ENCODE measurements around the gene CHDH. TPM values are rescaled to one million over a fixed set of nuclear protein-coding genes. Genes with fewer than 3 reads are reported as not detected.

The CHDH gene
- total and polyA plus RNA-seq, 2 experiments from 2014 or later = 31.1 to 62.6 TPM

GRCh38 chr3:53765753-53766152 is 80.5 kb downstream of the CHDH start:
- TF ChIP-seq EZH2 (IDR thresholded peaks at IDR 0.05; ENCODE audit: borderline replicate concordance) (no peak), CTCF (IDR thresholded peaks at IDR 0.05; ENCODE audit: poor library complexity) (no peak), EZH2phosphoT487 (IDR thresholded peaks at IDR 0.05; ENCODE audit: low read depth, severe bottlenecking, unreplicated experiment) (no peak)
- H3K4me2 ChIP-seq = no peak overlapping the region

GRCh38 chr3:53764026-53764775 is 82.0 kb downstream of the CHDH start:
- H3K79me2 ChIP-seq = no peaks in the 10 kb centered on the region
- no peaks in the 10 kb centered on the region for H3K27me3 ChIP-seq
- no peak overlapping the region for H3K27ac ChIP-seq
- no peak overlapping the region for H3K4me2 ChIP-seq
- H2AFZ ChIP-seq = no peak overlapping the region
- H3K9me2 ChIP-seq (replicated peaks; ENCODE audit: insufficient read depth) = no peaks in the 10 kb centered on the region
- 81% methylated on average over 14 of the region's 14 CpGs for WGBS (ENCODE audit: low lambda C conversion rate, missing lambda C conversion rate)
- no peaks in the 10 kb centered on the region for H3K4me1 ChIP-seq (ENCODE audit: insufficient read depth)
- no peaks in the 10 kb centered on the region for H3K36me3 ChIP-seq (replicated peaks; ENCODE audit: insufficient read depth, low read depth)
- H3K4me3 ChIP-seq = no peak overlapping the region
- H3K9me3 ChIP-seq (ENCODE audit: low read depth) = no peaks in the 10 kb centered on the region
- DNase-seq (ENCODE audit: low spot score) = no peak
- H4K20me1 ChIP-seq (ENCODE audit: insufficient read depth, poor library complexity, severe bottlenecking) = no peaks in the 10 kb centered on the region
- TF ChIP-seq CTCF (IDR thresholded peaks at IDR 0.05; ENCODE audit: poor library complexity) (no peak), EZH2phosphoT487 (IDR thresholded peaks at IDR 0.05; ENCODE audit: low read depth, severe bottlenecking, unreplicated experiment) (no peak), EZH2 (IDR thresholded peaks at IDR 0.05; ENCODE audit: borderline replicate concordance) (no peak)

More at GRCh38 chr3:53765753-53766152, 80.5 kb downstream of the CHDH start:
- Histone ChIP-seq H4K20me1 (ENCODE audit: insufficient read depth, poor library complexity, severe bottlenecking) (no peaks in the 10 kb centered on the region), H3K36me3 (replicated peaks; ENCODE audit: insufficient read depth, low read depth) (no peaks in the 10 kb centered on the region), H3K27me3 (no peaks in the 10 kb centered on the region), H3K9me2 (replicated peaks; ENCODE audit: insufficient read depth) (no peaks in the 10 kb centered on the region), H2AFZ (no peak overlapping the region), H3K79me2 (no peaks in the 10 kb centered on the region), H3K4me1 (ENCODE audit: insufficient read depth) (no peaks in the 10 kb centered on the region), H3K27ac (no peak overlapping the region), H3K9me3 (ENCODE audit: low read depth) (no peaks in the 10 kb centered on the region), H3K4me3 (no peak overlapping the region)
- 89% methylated on average over 5 of the region's 5 CpGs for WGBS (ENCODE audit: low lambda C conversion rate, missing lambda C conversion rate)
- DNase-seq (ENCODE audit: low spot score) = no peak

GRCh38 chr3:53763353-53763752 is 82.9 kb downstream of the CHDH start:
- Histone ChIP-seq H3K9me2 (replicated peaks; ENCODE audit: insufficient read depth) (no peaks in the 10 kb centered on the region), H3K27me3 (no peaks in the 10 kb centered on the region), H3K4me1 (ENCODE audit: insufficient read depth) (no peaks in the 10 kb centered on the region), H3K27ac (no peak overlapping the region), H3K4me2 (no peak overlapping the region), H4K20me1 (ENCODE audit: insufficient read depth, poor library complexity, severe bottlenecking) (no peaks in the 10 kb centered on the region), H3K4me3 (no peak overlapping the region), H3K79me2 (no peaks in the 10 kb centered on the region), H2AFZ (no peak overlapping the region), H3K36me3 (replicated peaks; ENCODE audit: insufficient read depth, low read depth) (no peaks in the 10 kb centered on the region), H3K9me3 (ENCODE audit: low read depth) (no peaks in the 10 kb centered on the region)
- TF ChIP-seq EZH2phosphoT487 (IDR thresholded peaks at IDR 0.05; ENCODE audit: low read depth, severe bottlenecking, unreplicated experiment) (no peak), EZH2 (IDR thresholded peaks at IDR 0.05; ENCODE audit: borderline replicate concordance) (no peak), CTCF (IDR thresholded peaks at IDR 0.05; ENCODE audit: poor library complexity) (no peak)
- WGBS (ENCODE audit: low lambda C conversion rate, missing lambda C conversion rate) = 89% methylated on average over 5 of the region's 7 CpGs
- no peak for DNase-seq (ENCODE audit: low spot score)

Small RNA genes within 50 kb of the gene (small RNA-seq; reads per million reads assigned to genes)
- not detected for gene AC012467.1

Other genes starting within 250 kb of the CHDH start
- 17.4 and 19.5 TPM in 2 replicates for gene IL17RB, start 149 bp upstream of the CHDH start, total RNA-seq
- 12.8 and 14.1 TPM in 2 replicates for gene IL17RB, start 149 bp upstream of the CHDH start, polyA plus RNA-seq
- 27.2 and 29.1 TPM in 2 replicates for gene ACTR8, start 35.7 kb upstream of the CHDH start, total RNA-seq
- 17.2 and 19.6 TPM in 2 replicates for gene ACTR8, start 35.7 kb upstream of the CHDH start, polyA plus RNA-seq
- gene SELENOK, start 45.4 kb upstream of the CHDH start, total RNA-seq = 59.7 and 62.2 TPM in 2 replicates
- 155 and 163 TPM in 2 replicates for gene SELENOK, start 45.4 kb upstream of the CHDH start, polyA plus RNA-seq

All from hepatocyte (in vitro differentiated cells).